GM18526 (cell line): ENCODE results near the gene SCN7A.

ENCODE experiments used
- POLR2A ChIP-seq: IDR thresholded peaks from 3 replicates; pipeline ENCODE4 v1.6.1; 2011; ENCODE audit not compliant: insufficient read length; ENCODE audit errors: extremely low read depth

Gene SCN7A

DNA sequence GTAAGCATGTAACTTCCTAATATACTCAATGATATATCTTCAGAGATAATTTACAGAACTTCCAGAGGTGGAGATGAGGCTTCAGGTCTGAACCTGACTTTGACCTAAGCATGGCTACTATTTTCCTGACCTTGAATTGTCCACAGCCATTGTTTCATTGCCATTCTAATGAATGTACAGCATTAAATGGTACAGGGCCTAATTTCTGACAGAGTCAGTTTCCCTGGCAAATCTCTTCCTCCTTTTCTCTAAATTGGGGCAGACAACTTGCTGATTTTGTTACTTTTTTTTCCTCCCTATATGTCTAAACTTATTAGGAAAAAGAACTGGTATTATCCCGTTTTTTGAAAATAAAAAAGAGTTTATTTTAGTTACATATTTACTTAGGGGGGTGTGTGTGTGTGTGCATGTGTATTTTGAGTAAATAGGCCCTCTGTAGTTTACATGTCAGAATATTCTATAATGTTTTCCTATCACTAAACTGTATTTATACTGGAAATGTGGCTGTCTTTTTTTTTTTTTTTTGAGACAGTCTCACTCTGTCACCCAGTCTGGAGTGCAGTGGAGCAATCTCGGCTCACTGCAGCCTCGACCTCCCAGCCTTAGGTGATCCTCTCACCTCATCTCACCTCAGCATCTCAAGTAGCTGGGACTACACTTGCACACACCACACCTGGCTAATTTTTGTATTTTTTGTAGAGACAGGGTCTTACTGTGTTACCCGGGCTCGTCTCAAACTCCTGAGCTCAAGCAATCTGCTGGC lies 75.0 kb downstream of the SCN7A start:
- TF ChIP-seq POLR2A = no peak

GRCh38 chr2:166417669-166418068 lies 76.4 kb downstream of the SCN7A start:
- TF ChIP-seq POLR2A = no peak

GRCh38 chr2:166413255-166413654 lies 80.8 kb downstream of the SCN7A start:
- TF ChIP-seq POLR2A = no peak

DNA sequence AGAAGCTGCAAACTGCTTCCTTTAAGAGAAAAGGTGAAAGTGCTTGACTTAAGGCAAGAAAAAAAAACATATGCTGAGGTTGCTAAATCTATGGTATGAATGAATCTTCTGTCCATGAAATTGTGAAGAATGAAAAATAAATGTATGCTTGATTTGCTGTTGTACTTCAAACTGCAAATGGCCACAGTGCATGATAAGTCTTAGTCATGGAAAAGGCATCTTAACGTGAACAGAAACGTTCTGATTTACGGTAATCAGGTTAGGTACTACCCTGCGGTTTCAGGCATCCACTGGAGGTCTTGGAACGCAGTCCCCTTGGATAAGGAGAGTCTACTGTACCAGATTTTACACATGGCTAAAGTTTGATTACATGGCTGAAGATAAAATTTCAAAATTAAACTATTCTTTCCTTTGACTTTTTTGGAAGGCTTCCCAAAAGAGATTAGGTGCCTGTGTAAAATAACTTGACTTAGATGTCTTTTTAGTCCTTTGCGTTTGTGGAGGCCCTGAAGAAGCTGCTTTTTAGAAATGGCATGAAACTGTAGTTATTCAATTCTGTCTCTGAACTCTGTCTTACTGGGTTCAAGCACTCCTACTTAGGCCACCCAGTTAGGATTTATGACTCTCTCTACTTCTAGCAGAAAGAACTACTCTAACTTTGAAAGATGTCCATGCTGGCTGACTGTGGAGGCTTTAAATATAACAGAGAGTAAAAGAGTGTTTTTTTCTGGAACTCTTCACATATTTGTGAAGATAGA lies 82.4 kb downstream of the SCN7A start:
- no peak for TF ChIP-seq POLR2A

- no peak for TF ChIP-seq POLR2A
Observed at GRCh38 chr2:166410828-166411472, 83.1 kb downstream of the SCN7A start.

- TF ChIP-seq POLR2A = no peak
Observed at GRCh38 chr2:166406374-166406773, 87.7 kb downstream of the SCN7A start.

GRCh38 chr2:166405569-166405926 lies 88.5 kb downstream of the SCN7A start:
- TF ChIP-seq POLR2A = no peak

GRCh38 chr2:166404831-166405568 lies 89.0 kb downstream of the SCN7A start:
- no peak for TF ChIP-seq POLR2A

DNA sequence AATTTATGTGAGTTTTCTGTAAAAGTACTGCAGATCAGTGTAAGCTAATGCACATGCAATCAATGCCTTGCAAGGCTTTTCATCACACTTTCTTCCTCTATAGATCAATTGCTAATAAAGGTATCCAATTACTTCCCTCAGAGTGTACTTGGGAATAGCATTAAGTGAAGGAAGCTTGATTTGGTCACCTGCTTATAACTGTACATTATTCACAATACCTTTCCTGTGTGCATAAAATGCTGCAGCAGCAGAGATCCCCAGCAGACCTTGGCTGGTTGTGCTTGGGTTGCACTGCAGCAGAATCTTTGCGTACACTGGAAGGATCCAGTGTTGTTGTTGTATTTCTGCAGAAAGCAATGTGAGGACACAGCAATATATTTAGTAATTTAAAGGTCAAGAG lies 99.8 kb downstream of the SCN7A start:
- TF ChIP-seq POLR2A = no peak

DNA sequence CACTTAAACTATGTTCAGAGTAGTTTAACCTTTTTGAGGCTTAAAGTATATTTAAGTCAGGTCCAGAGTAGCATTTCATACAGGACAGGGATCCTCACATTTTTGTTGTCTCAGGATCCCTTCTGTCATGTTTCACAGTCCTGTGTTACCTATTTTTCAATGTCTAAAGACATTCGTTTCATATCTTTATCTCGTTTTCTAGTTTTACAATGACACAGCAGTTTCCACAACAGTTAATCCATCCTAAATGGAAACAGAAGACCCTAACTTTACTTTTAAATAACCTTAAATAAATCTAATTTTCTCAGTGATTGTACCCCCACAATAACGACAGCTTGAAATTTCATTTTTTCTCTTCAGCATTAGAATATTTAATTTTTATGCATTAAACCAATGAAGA lies 101.0 kb downstream of the SCN7A start:
- TF ChIP-seq POLR2A = no peak

- no peak for TF ChIP-seq POLR2A
Observed at GRCh38 chr2:166388481-166389070, 105.5 kb downstream of the SCN7A start.

GRCh38 chr2:166385313-166385712 lies 108.7 kb downstream of the SCN7A start:
- no peak for TF ChIP-seq POLR2A

GRCh38 chr2:166384774-166385173 lies 109.3 kb downstream of the SCN7A start:
- no peak for TF ChIP-seq POLR2A

GRCh38 chr2:166382448-166382847 lies 111.6 kb downstream of the SCN7A start:
- TF ChIP-seq POLR2A = no peak

DNA sequence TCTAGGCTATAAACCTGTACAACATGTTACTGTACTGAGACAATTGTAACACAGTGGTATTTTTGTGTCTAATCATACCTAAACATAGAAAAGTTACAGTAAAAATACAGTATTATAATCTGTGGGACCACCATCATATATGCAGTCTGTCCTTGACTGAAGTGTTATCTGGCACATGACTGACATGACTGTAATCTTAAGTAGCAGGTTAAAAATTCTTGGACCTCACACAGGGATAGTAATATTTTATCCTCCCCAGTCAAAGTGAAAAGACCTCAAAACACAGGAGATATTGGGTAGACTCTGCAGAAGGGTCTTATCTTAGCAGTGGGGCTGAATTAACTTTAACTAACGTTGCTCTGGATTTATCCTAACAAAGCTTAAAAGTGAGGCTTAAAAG lies 113.4 kb downstream of the SCN7A start:
- no peak for TF ChIP-seq POLR2A
